ENCODE measurements around the gene ENTPD8.
A peak's percentile ranks its signal among the peaks of the same experiment; 100 is the strongest.
"Not testable (repeated sequence)": the region's sequence is repeated elsewhere in the genome, so short reads cannot be mapped to it uniquely, and the experiment has no call there.

Gene ENTPD8

GRCh38 chr9:137411260-137411644 lies 29.9 kb downstream of the ENTPD8 start:
- no peak overlapping the region for H3K4me3 ChIP-seq (ENCODE audit: low read depth, low read length)
- TF ChIP-seq, protein P1, sequence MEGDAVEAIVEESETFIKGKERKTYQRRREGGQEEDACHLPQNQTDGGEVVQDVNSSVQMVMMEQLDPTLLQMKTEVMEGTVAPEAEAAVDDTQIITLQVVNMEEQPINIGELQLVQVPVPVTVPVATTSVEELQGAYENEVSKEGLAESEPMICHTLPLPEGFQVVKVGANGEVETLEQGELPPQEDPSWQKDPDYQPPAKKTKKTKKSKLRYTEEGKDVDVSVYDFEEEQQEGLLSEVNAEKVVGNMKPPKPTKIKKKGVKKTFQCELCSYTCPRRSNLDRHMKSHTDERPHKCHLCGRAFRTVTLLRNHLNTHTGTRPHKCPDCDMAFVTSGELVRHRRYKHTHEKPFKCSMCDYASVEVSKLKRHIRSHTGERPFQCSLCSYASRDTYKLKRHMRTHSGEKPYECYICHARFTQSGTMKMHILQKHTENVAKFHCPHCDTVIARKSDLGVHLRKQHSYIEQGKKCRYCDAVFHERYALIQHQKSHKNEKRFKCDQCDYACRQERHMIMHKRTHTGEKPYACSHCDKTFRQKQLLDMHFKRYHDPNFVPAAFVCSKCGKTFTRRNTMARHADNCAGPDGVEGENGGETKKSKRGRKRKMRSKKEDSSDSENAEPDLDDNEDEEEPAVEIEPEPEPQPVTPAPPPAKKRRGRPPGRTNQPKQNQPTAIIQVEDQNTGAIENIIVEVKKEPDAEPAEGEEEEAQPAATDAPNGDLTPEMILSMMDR (IDR thresholded peaks at IDR 0.05; ENCODE audit: low read depth, low read length) = no peak

DNA sequence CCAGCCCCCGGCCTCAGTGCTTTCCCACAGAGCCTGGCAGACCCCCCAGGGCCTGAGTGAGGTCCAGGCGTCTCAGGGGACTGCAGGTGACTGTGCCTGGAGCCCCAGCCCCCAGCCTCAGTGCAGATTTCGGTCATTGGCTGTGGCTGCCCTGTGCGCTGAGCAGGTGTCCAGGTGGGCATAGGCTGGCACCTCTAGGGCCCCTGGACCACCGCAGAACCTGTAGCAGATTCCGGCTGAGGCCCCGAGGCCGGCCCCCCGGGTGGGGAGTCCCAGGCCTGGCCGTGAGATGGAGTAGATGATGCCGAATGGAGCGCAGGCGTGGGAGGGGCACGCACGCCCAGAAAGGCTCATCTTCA lies 30.3 kb downstream of the ENTPD8 start:
- H3K4me3 ChIP-seq (ENCODE audit: low read depth, low read length) = no peak overlapping the region
- TF ChIP-seq, protein P1 (IDR thresholded peaks at IDR 0.05; ENCODE audit: low read depth, low read length) = no peak

GRCh38 chr9:137410236-137410890 lies 30.8 kb downstream of the ENTPD8 start:
- not testable (repeated sequence) for H3K4me3 ChIP-seq (ENCODE audit: low read depth, low read length)

DNA sequence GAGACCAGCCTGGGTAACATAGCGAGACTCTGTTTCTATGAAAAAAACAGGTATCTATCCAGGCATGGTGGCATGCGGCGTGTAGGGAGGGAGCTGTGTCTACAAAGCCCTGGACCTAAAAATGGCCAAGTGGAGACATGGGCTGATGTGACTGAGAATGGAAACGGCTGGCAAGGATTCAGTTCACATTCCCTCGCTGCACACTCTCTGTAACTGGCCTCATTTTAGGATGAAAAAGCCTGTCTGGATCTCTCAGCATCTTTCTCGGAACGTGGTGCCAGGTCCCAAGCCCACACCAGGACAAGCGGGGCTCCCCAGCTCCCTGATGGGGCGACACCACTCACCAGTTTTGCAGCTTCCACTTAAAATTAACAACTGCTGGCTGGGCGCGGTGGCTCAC lies 31.6 kb downstream of the ENTPD8 start:
- H3K4me3 ChIP-seq (ENCODE audit: low read depth, low read length) = no peak overlapping the region
- TF ChIP-seq, protein P1 (IDR thresholded peaks at IDR 0.05; ENCODE audit: low read depth, low read length) = no peak

GRCh38 chr9:137408651-137409405 lies 32.3 kb downstream of the ENTPD8 start:
- TF ChIP-seq, protein P1 (IDR thresholded peaks at IDR 0.05; ENCODE audit: low read depth, low read length) = no peak
- no peak overlapping the region for H3K4me3 ChIP-seq (ENCODE audit: low read depth, low read length)

DNA sequence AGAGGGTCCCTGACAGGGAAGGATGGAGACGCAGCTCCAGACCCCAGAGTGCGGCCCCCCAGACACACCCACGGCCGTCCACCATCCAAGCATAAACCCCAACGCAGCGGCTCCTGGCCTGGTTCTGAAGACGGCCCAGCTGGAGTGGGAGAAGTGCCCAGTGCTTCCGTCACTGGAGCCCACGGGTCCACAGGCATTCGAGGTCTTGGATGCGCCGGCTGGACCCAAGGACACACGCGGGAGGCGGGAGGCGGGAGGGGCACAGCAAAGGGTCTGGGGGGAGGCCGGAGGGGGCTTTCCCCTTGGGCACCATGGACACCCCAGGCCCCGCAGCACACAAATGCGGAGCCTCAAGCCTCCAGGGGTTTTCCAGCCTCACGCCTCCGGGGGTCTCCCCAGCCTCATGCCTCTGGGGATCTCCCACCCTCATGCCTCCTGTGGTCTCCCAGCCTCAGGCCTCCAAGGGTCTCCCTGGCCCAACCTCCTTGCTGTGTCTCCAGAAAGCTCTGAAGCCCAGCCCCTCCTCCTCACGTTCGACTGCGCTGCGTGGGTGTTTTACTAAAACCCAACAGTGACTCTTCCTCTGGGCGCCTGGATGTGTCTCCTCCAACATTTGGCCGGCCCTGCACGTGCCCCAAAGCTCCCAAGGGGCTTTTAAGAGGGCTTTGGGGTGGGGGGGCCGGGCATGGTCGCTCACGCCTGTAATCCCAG lies 33.4 kb downstream of the ENTPD8 start:
- no peak overlapping the region for H3K4me3 ChIP-seq (ENCODE audit: low read depth, low read length)
- TF ChIP-seq, protein P1 (IDR thresholded peaks at IDR 0.05; ENCODE audit: low read depth, low read length) = no peak

DNA sequence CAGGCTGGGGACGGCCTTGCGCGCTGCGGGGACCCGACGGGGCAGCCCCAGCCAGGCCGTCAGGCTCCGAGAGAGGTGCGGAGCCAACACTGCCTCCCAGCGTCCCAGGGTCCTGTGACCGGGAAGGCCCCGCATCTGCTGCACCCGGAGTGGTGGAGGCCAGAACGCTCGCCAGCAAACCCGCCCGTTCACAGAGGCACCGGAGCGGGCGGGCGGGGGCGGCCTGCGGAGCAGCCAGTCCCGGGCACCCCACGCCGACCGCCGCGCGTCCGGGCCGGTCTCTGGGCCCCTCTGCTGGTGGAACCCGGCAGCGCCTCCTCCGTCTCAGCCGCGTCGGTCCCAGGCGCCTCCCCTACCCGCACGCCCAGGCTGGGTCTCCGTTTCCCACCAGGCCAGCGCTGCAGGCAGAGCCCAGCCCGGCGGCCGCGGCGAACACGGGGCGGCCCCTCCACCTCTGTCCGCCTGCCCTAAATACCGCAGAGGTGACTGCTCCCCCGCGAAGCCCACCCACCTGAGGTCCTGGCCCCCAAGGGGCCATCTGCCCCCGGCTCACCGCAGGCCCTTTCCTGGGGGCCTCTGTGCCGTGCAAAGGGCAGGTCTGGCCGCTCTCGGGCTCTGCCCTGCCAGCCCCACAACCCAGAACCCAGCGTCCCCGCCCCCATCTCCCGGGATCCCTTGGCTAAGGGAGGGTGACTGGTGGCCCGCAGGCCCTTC lies 34.1 kb downstream of the ENTPD8 start:
- TF ChIP-seq, protein P1 (IDR thresholded peaks at IDR 0.05; ENCODE audit: low read depth, low read length) = peak; percentile 53
- H3K4me3 ChIP-seq (ENCODE audit: low read depth, low read length) = peak overlapping the region; percentile 38
